Measurements from ENCODE around the gene COPZ2. TPM values are rescaled to one million over a fixed set of nuclear protein-coding genes. Genes with fewer than 3 reads are reported as not detected.

Gene COPZ2
- total RNA-seq, 6 experiments from 2014 or later = 209 to 260 (median 211) TPM

DNA sequence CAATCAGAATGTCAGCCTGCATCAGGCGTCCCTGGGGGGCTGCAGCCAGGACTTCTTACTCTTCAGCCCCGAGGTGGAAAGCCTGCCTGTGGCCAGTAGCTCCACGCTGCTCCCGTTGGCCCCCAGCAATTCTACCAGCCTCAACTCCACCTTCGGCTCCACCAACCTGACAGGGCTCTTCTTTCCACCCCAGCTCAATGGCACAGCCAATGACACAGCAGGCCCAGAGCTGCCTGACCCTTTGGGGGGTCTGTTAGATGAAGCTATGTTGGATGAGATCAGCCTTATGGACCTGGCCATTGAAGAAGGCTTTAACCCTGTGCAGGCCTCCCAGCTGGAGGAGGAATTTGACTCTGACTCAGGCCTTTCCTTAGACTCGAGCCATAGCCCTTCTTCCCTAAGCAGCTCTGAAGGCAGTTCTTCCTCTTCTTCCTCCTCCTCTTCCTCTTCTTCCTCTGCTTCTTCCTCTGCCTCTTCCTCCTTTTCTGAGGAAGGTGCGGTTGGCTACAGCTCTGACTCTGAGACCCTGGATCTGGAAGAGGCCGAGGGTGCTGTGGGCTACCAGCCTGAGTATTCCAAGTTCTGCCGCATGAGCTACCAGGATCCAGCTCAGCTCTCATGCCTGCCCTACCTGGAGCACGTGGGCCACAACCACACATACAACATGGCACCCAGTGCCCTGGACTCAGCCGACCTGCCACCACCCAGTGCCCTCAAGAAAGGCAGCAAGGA lies 21.0 kb upstream of the COPZ2 start:
- Mint-ChIP-seq H3K9me3 (no peaks in the 10 kb centered on the region), H3K27ac (peak overlapping the region; percentile 46), H3K4me1 (ENCODE audit: low read depth) (peaks cover 49% of the 10 kb centered on the region), H3K4me3 (no peak overlapping the region), H3K36me3 (ENCODE audit: low read depth) (peaks cover 45% of the 10 kb centered on the region), H3K27me3 (ENCODE audit: insufficient read depth) (peaks cover 6% of the 10 kb centered on the region)
- TF ChIP-seq, protein P1, sequence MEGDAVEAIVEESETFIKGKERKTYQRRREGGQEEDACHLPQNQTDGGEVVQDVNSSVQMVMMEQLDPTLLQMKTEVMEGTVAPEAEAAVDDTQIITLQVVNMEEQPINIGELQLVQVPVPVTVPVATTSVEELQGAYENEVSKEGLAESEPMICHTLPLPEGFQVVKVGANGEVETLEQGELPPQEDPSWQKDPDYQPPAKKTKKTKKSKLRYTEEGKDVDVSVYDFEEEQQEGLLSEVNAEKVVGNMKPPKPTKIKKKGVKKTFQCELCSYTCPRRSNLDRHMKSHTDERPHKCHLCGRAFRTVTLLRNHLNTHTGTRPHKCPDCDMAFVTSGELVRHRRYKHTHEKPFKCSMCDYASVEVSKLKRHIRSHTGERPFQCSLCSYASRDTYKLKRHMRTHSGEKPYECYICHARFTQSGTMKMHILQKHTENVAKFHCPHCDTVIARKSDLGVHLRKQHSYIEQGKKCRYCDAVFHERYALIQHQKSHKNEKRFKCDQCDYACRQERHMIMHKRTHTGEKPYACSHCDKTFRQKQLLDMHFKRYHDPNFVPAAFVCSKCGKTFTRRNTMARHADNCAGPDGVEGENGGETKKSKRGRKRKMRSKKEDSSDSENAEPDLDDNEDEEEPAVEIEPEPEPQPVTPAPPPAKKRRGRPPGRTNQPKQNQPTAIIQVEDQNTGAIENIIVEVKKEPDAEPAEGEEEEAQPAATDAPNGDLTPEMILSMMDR (IDR thresholded peaks at IDR 0.05) = no peak
- DNase-seq = no peak

DNA sequence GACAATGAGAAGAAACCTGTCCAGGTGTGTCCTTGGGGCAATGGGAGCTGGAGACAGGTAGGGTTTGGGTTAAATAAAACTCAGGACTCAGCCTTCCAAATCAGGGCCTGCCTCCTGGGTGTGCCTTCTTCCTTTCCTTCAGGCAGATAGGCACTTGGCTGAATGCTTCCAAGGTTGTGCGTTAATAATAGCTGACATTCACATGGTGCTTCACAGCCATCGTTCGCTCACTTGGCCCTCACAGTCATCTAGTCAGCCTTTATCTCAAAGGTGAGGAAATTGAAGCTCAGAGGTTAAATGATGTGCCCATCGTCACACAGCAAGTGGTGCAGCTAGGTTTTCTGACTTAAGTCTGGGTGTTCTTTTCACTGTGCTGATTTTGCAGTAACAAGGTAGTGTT lies 20.0 kb upstream of the COPZ2 start:
- H3K4me3 Mint-ChIP-seq = no peak overlapping the region
- peaks cover 49% of the 10 kb centered on the region for H3K36me3 Mint-ChIP-seq (ENCODE audit: low read depth)
- peaks cover 6% of the 10 kb centered on the region for H3K27me3 Mint-ChIP-seq (ENCODE audit: insufficient read depth)
- TF ChIP-seq, protein P1 (IDR thresholded peaks at IDR 0.05) = no peak
- H3K4me1 Mint-ChIP-seq (ENCODE audit: low read depth) = peaks cover 59% of the 10 kb centered on the region
- H3K27ac Mint-ChIP-seq = no peak overlapping the region
- no peaks in the 10 kb centered on the region for H3K9me3 Mint-ChIP-seq
- no peak for DNase-seq

- Mint-ChIP-seq H3K4me1 (ENCODE audit: low read depth) (peaks cover 66% of the 10 kb centered on the region), H3K27ac (no peak overlapping the region), H3K27me3 (ENCODE audit: insufficient read depth) (peaks cover 6% of the 10 kb centered on the region), H3K4me3 (no peak overlapping the region), H3K36me3 (ENCODE audit: low read depth) (peaks cover 50% of the 10 kb centered on the region), H3K9me3 (no peaks in the 10 kb centered on the region)
- DNase-seq = no peak
- TF ChIP-seq, protein P1 (IDR thresholded peaks at IDR 0.05) = no peak
These were observed 19.3 kb upstream of the COPZ2 start for GRCh38 chr17:48056879-48057278.

- DNase-seq = no peak
- TF ChIP-seq, protein P1 (IDR thresholded peaks at IDR 0.05) = no peak
- Mint-ChIP-seq H3K9me3 (no peaks in the 10 kb centered on the region), H3K27me3 (ENCODE audit: insufficient read depth) (peaks cover 8% of the 10 kb centered on the region), H3K36me3 (ENCODE audit: low read depth) (peaks cover 51% of the 10 kb centered on the region), H3K4me1 (ENCODE audit: low read depth) (peaks cover 66% of the 10 kb centered on the region), H3K27ac (peak overlapping the region; percentile 78), H3K4me3 (no peak overlapping the region)
These were observed 18.7 kb upstream of the COPZ2 start for GRCh38 chr17:48056246-48056745.

- peaks cover 66% of the 10 kb centered on the region for H3K4me1 Mint-ChIP-seq (ENCODE audit: low read depth)
- no peaks in the 10 kb centered on the region for H3K9me3 Mint-ChIP-seq
- peak overlapping the region; percentile 78 for H3K27ac Mint-ChIP-seq
- H3K27me3 Mint-ChIP-seq (ENCODE audit: insufficient read depth) = peaks cover 8% of the 10 kb centered on the region
- DNase-seq = peak; percentile 35
- TF ChIP-seq, protein P1 (IDR thresholded peaks at IDR 0.05) = no peak
- peaks cover 50% of the 10 kb centered on the region for H3K36me3 Mint-ChIP-seq (ENCODE audit: low read depth)
- H3K4me3 Mint-ChIP-seq = peak overlapping the region; percentile 49; the same call in 1 of the 2 replicates
These were observed 18.1 kb upstream of the COPZ2 start for GRCh38 chr17:48055531-48056245.

Data from HFFc6 (cell line).